ENCODE data around the gene SLC26A1. TPM values are rescaled to one million over a fixed set of nuclear protein-coding genes. Genes with fewer than 3 reads are reported as not detected.
A peak's percentile ranks its signal among the peaks of the same experiment; 100 is the strongest.
"Not testable (repeated sequence)": the region's sequence is repeated elsewhere in the genome, so short reads cannot be mapped to it uniquely, and the experiment has no call there.

SLC26A1 gene
- total RNA-seq, 4 donors from 2014 or later: not detected

DNA sequence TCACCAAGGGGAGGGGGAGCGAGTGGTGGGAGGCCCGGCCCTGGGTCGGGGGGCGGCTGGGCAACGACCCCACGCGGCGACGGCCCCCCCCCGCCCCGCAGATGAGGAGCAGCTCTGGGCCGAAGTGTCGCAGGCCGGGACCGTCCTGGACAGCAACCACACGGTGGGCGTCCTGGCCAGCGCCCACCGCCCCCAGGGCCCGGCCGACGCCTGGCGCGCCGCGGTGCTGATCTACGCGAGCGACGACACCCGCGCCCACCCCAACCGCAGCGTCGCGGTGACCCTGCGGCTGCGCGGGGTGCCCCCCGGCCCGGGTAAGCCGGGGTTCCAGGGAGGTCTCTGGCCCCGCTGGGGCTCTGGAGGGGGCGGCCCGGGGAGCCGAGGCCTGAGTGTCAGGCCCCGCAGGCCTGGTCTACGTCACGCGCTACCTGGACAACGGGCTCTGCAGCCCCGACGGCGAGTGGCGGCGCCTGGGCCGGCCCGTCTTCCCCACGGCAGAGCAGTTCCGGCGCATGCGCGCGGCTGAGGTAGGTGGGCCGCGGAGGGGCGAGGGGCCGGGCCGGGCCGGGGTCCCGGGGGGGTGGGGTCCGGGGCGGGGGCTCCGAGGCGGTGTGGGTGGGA lies 9.5 kb upstream of the SLC26A1 start:
- Histone ChIP-seq H3K36me3 (no peaks in the 10 kb centered on the region), H3K4me1 (peaks cover 0 to 28% (median 20%) of the 10 kb centered on the region in 3 donors), H3K27me3 (peaks cover 96% of the 10 kb centered on the region), H3K27ac (no peak overlapping the region), H3K4me3 (peak overlapping the region in 1 of 2 donors; percentile 23), H3K9me3 (no peaks in the 10 kb centered on the region)
- TF ChIP-seq, protein P1, sequence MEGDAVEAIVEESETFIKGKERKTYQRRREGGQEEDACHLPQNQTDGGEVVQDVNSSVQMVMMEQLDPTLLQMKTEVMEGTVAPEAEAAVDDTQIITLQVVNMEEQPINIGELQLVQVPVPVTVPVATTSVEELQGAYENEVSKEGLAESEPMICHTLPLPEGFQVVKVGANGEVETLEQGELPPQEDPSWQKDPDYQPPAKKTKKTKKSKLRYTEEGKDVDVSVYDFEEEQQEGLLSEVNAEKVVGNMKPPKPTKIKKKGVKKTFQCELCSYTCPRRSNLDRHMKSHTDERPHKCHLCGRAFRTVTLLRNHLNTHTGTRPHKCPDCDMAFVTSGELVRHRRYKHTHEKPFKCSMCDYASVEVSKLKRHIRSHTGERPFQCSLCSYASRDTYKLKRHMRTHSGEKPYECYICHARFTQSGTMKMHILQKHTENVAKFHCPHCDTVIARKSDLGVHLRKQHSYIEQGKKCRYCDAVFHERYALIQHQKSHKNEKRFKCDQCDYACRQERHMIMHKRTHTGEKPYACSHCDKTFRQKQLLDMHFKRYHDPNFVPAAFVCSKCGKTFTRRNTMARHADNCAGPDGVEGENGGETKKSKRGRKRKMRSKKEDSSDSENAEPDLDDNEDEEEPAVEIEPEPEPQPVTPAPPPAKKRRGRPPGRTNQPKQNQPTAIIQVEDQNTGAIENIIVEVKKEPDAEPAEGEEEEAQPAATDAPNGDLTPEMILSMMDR (IDR thresholded peaks at IDR 0.05): no peak
- TF ChIP-seq POLR2A (IDR thresholded peaks at IDR 0.05): no peak
- no peak for TF ChIP-seq EP300 (IDR thresholded peaks at IDR 0.05)
- no peak for TF ChIP-seq POLR2AphosphoS5 (IDR thresholded peaks at IDR 0.05)
- ATAC-seq: no peak
- WGBS, 2 donors (ENCODE audit: low coverage in 1 of 2): no CpG with 5 or more reads among the region's 75 CpGs

DNA sequence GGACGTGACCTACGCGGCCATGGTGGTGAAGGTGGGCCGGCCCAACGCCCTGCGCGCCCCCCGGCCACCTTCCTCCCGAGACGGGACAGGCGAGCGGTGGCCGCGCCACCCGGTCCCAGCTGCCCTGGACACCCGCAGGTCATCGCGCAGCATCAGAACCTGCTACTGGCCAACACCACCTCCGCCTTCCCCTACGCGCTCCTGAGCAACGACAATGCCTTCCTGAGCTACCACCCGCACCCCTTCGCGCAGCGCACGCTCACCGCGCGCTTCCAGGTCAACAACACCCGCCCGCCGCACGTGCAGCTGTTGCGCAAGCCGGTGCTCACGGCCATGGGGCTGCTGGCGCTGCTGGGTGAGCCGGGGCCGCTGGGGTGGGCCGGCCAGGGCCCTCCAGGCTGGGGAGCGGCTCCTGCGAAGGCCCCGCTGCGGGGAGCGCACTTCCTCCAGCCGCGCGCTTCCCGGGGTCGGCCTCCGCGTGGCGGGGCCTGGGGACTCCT lies 9.0 kb upstream of the SLC26A1 start:
- Histone ChIP-seq H3K36me3 (no peaks in the 10 kb centered on the region), H3K27me3 (peaks cover 99% of the 10 kb centered on the region), H3K27ac (no peak overlapping the region), H3K9me3 (no peaks in the 10 kb centered on the region), H3K4me1 (peaks cover 0 to 34% (median 24%) of the 10 kb centered on the region in 3 donors), H3K4me3 (peak overlapping the region in 1 of 2 donors; percentile 23)
- TF ChIP-seq POLR2A (IDR thresholded peaks at IDR 0.05): no peak
- no peak for TF ChIP-seq EP300 (IDR thresholded peaks at IDR 0.05)
- TF ChIP-seq, protein P1 (IDR thresholded peaks at IDR 0.05): no peak
- TF ChIP-seq POLR2AphosphoS5 (IDR thresholded peaks at IDR 0.05): no peak
- 0% methylated on average over 1 of the region's 54 CpGs; no CpG with 5 or more reads in 1 of the 2 donors for WGBS, 2 donors (ENCODE audit: low coverage in 1 of 2)
- peak; percentile 42 for ATAC-seq

DNA sequence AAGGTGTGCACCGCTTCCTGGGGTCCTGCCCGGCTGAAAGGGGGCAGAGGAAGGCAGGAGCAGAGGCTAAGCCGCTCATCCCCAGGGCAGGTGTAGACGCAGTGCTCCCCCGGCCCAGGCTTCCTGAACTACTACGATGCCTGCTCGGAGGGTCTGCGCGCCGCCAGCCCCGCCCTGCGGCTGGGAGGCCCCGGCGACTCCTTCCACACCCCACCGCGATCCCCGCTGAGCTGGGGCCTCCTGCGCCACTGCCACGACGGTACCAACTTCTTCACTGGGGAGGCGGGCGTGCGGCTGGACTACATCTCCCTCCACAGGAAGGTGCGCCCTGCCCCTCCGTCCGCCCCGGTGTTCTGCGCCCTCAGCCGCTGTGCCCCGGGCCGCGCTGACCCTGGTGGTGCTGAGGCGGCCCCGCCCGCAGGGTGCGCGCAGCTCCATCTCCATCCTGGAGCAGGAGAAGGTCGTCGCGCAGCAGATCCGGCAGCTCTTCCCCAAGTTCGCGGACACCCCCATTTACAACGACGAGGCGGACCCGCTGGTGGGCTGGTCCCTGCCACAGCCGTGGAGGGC lies 8.4 kb upstream of the SLC26A1 start:
- WGBS, 2 donors (ENCODE audit: low coverage in 1 of 2): no CpG with 5 or more reads among the region's 48 CpGs
- Histone ChIP-seq H3K9me3 (no peaks in the 10 kb centered on the region), H3K36me3 (no peaks in the 10 kb centered on the region), H3K4me3 (peak overlapping the region in 1 of 2 donors; percentile 23), H3K4me1 (peaks cover 0 to 39% (median 27%) of the 10 kb centered on the region in 3 donors), H3K27me3 (peaks cover 99% of the 10 kb centered on the region), H3K27ac (no peak overlapping the region)
- ATAC-seq: no peak
- TF ChIP-seq POLR2AphosphoS5 (IDR thresholded peaks at IDR 0.05): no peak
- TF ChIP-seq, protein P1 (IDR thresholded peaks at IDR 0.05): no peak
- TF ChIP-seq EP300 (IDR thresholded peaks at IDR 0.05): no peak
- no peak for TF ChIP-seq POLR2A (IDR thresholded peaks at IDR 0.05)

DNA sequence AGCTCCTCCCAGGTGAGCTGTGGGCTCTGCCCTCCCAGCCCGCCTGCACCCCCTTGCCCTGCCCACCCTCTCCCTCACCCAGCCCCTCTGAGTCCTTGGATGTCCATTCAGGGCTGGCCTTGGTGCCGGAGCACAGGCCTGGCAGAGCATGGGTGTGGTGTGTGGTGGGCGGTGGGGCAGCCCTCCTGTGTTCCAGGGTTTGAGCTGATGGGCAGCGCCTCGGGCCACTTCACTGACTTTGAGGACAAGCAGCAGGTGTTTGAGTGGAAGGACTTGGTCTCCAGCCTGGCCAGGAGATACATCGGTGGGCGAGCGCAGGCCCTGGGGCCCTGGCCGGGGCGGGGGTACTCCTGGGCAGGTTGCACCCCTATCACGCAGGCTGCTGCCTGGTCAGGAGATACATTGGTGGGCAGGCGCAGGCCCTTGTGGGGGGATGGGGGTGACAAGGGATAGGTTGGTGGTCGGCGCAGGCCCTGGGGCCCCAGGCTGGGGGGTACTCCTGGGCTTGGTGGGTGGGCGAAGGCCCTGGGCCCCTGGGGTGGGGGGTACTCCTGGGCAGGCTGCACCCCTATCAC lies 7.6 kb upstream of the SLC26A1 start:
- no peaks in the 10 kb centered on the region for H3K9me3 ChIP-seq
- peaks cover 0 to 41% (median 27%) of the 10 kb centered on the region in 3 donors for H3K4me1 ChIP-seq
- H3K36me3 ChIP-seq: no peaks in the 10 kb centered on the region
- peaks cover 98% of the 10 kb centered on the region for H3K27me3 ChIP-seq
- TF ChIP-seq POLR2A (IDR thresholded peaks at IDR 0.05) (no peak), EP300 (IDR thresholded peaks at IDR 0.05) (no peak), POLR2AphosphoS5 (IDR thresholded peaks at IDR 0.05) (no peak)
- H3K27ac ChIP-seq: no peak overlapping the region
- H3K4me3 ChIP-seq: no peak overlapping the region
- no CpG with 5 or more reads among the region's 15 CpGs for WGBS, 2 donors (ENCODE audit: low coverage in 1 of 2)
- ATAC-seq: no peak

DNA sequence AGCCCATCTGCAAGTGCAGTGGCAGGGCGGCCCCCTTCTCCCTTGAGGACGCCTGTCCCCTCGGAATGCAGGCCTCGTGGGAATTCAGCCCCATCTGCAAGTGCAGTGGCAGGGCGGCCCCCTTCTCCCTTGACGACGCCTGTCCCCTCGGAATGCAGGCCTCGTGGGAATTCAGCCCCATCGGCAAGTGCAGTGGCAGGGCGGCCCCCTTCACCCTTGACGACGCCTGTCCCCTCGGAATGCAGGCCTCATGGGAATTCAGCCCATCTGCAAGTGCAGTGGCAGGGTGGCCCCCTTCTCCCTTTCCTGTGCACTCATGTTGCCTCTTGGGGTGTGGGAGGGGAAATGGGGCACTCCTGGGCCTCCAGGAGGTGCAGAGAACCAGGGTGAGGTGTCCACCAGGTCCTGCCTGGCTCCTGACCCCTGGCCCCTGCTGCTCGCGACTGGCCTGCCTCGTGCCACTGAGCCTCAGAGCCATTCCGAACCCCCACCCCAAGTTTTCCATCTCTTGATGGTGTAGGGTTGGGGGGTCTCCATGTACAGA lies 6.8 kb upstream of the SLC26A1 start:
- Histone ChIP-seq H3K4me1 (peaks cover 0 to 41% (median 27%) of the 10 kb centered on the region in 3 donors), H3K27ac (no peak overlapping the region), H3K27me3 (peaks cover 90% of the 10 kb centered on the region), H3K36me3 (no peaks in the 10 kb centered on the region), H3K4me3 (no peak overlapping the region), H3K9me3 (no peaks in the 10 kb centered on the region)
- ATAC-seq: no peak
- TF ChIP-seq, protein P1 (IDR thresholded peaks at IDR 0.05): no peak
- TF ChIP-seq POLR2AphosphoS5 (IDR thresholded peaks at IDR 0.05): no peak
- no peak for TF ChIP-seq POLR2A (IDR thresholded peaks at IDR 0.05)
- no peak for TF ChIP-seq EP300 (IDR thresholded peaks at IDR 0.05)
- WGBS, 2 donors (ENCODE audit: low coverage in 1 of 2): 80% methylated on average over 1 to 4 of the region's 18 CpGs

DNA sequence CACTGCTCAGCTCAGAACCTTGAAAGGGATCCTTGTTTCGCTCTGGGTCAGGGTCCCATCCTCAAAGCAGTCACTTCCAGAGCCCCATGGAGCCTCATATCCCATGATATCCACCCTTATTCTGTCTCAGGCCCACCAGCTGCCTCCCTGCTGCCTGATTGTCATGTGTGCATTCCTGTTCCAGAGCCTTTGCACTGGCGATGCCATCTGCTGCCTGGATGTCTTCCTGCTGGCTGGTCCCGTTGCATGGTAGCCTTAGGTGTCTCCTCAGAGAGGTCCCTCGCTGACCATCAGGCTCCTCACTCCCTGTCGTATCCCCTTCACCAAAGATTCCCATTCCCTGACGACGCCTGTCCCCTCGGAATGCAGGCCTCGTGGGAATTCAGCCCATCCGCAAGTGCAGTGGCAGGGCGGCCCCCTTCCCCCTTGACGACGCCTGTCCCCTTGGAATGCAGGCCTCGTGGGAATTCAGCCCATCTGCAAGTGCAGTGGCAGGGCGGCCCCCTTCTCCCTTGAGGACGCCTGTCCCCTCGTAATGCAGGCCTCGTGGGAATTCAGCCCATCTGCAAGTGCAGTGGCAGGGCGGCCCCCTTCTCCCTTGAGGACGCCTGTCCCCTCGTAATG lies 6.1 kb upstream of the SLC26A1 start:
- H3K27me3 ChIP-seq: peaks cover 84% of the 10 kb centered on the region
- 50 to 51% methylated on average over 2 to 8 of the region's 21 CpGs for WGBS, 2 donors (ENCODE audit: low coverage in 1 of 2)
- not testable (repeated sequence) for ATAC-seq

More for the DNA sequence above, 6.1 kb upstream of the SLC26A1 start:
- not testable (repeated sequence) for H3K27ac ChIP-seq, H3K9me3 ChIP-seq, H3K4me3 ChIP-seq, H3K36me3 ChIP-seq
- H3K4me1 ChIP-seq: peaks cover 0 to 41% (median 27%) of the 10 kb centered on the region in 3 donors

All from gastroesophageal sphincter (tissue), 4 donors.